Kidney tubule cell (primary cell): Measurements from ENCODE around the gene SELENOS.

ENCODE experiments used
- DNase-seq: peaks from one replicate; pipeline ENCODE4 v3.0.0-alpha.2; 2018; ENCODE audit warnings: low spot score

The SELENOS gene

GRCh38 chr15:101276501-101277037 lies 716 bp downstream of the SELENOS start:
- DNase-seq: peak; percentile 51

GRCh38 chr15:101275018-101275417 lies 2.3 kb downstream of the SELENOS start:
- DNase-seq: no peak

GRCh38 chr15:101273534-101273933 lies 3.8 kb downstream of the SELENOS start:
- DNase-seq: no peak

- DNase-seq: no peak
These were observed 4.7 kb downstream of the SELENOS start for GRCh38 chr15:101272584-101272983.

- DNase-seq: no peak
These were observed 7.6 kb downstream of the SELENOS start for GRCh38 chr15:101269479-101270223.

GRCh38 chr15:101267320-101268104 lies 9.8 kb downstream of the SELENOS start:
- DNase-seq: no peak

GRCh38 chr15:101266787-101267186 lies 10.5 kb downstream of the SELENOS start:
- no peak for DNase-seq

- DNase-seq: no peak
These were observed 11.3 kb downstream of the SELENOS start for GRCh38 chr15:101266034-101266433.

- no peak for DNase-seq
These were observed 12.2 kb downstream of the SELENOS start for GRCh38 chr15:101264911-101265641.

- peak; percentile 36 for DNase-seq
These were observed 13.3 kb downstream of the SELENOS start for GRCh38 chr15:101264011-101264410.

GRCh38 chr15:101262551-101262950 lies 14.7 kb downstream of the SELENOS start:
- DNase-seq: no peak

- DNase-seq: peak; percentile 71
These were observed 18.8 kb downstream of the SELENOS start for GRCh38 chr15:101258238-101259144.

- DNase-seq: no peak
These were observed 20.5 kb downstream of the SELENOS start for GRCh38 chr15:101256757-101257156.

GRCh38 chr15:101255615-101256241 lies 21.6 kb downstream of the SELENOS start:
- no peak for DNase-seq

GRCh38 chr15:101255051-101255395 lies 22.3 kb downstream of the SELENOS start:
- no peak for DNase-seq

GRCh38 chr15:101254157-101255050 lies 22.9 kb downstream of the SELENOS start:
- no peak for DNase-seq

- DNase-seq: no peak
These were observed 24.4 kb downstream of the SELENOS start for GRCh38 chr15:101252836-101253235.

- peak; percentile 93 for DNase-seq
These were observed 25.2 kb downstream of the SELENOS start, which contains the start of gene CHSY1 for GRCh38 chr15:101251830-101252820. TSS of gene CHSY1 (minus strand) at chr15:101252048. CDS start at chr15:101251456, 592 bp downstream.
